Lung (tissue), 12 donors: ENCODE data around the gene PAM. TPM values are rescaled to one million over a fixed set of nuclear protein-coding genes. Genes with fewer than 3 reads are reported as not detected.

Experiments used
- ATAC-seq: fragments of 200-7000 bp; cut with Tn5 transposase; one replicate; pipeline ENCODE4 v1.9.1; 2020; ENCODE audit warnings: moderate number of reproducible peaks; ENCODE audit not compliant: insufficient read depth, low FRiP score
- DNase-seq, 3 donors: peaks; one replicate each; pipeline ENCODE4 v3.0.0-alpha.2; 2013 to 2017
- H3K27ac ChIP-seq, 2 donors: one replicate each; pipeline ENCODE4 v1.5.1; 2013; ENCODE audit warnings: mild to moderate bottlenecking in 2 of 2, moderate library complexity in 2 of 2, control low read depth in 1 of 2, inconsistent platforms in 1 of 2, low read depth in 1 of 2, low read length in 1 of 2
- H3K27me3 ChIP-seq, 3 donors: one replicate each; pipeline ENCODE4 v1.5.1; 2013; ENCODE audit warnings: low read length in 2 of 3; ENCODE audit not compliant: control insufficient read depth in 3 of 3, insufficient read depth in 3 of 3
- H3K36me3 ChIP-seq, 4 donors: one replicate each; pipeline ENCODE4 v1.5.1; 2013; ENCODE audit warnings: low read length in 4 of 4, mild to moderate bottlenecking in 1 of 4, moderate library complexity in 1 of 4; ENCODE audit not compliant: control insufficient read depth in 4 of 4, insufficient read depth in 4 of 4
- H3K4me1 ChIP-seq, 5 donors: one replicate each; pipeline ENCODE4 v1.5.1; 2013; ENCODE audit warnings: low read length in 5 of 5, mild to moderate bottlenecking in 2 of 5, moderate library complexity in 1 of 5; ENCODE audit not compliant: control insufficient read depth in 5 of 5, insufficient read depth in 5 of 5
- H3K4me3 ChIP-seq: one replicate; pipeline ENCODE4 v1.5.1; 2013; ENCODE audit warnings: mild to moderate bottlenecking, control low read depth, moderate library complexity
- H3K9ac ChIP-seq, 2 donors: one replicate each; pipeline ENCODE4 v1.5.1; 2013; ENCODE audit warnings: low read length in 2 of 2, control low read depth in 1 of 2; ENCODE audit not compliant: insufficient read depth in 1 of 2
- H3K9me3 ChIP-seq, 4 donors: one replicate each; pipeline ENCODE4 v1.5.1; 2013; ENCODE audit warnings: low read length in 3 of 4, mild to moderate bottlenecking in 1 of 4, moderate library complexity in 1 of 4; ENCODE audit not compliant: control insufficient read depth in 4 of 4, insufficient read depth in 3 of 4
- CTCF ChIP-seq: IDR thresholded peaks from 2 replicates; pipeline ENCODE4 v1.5.1; 2012; ENCODE audit warnings: mild to moderate bottlenecking; ENCODE audit errors: control extremely low read depth, extremely low read depth
- WGBS, 2 donors: extraction: QIAGEN DNeasy Blood & Tissue Kit; methylation state at CpG; one replicate each; pipeline ENCODE4 v1.1.7; 2013; 5-methylcytosine and 5-hydroxymethylcytosine counted together
- polyA plus RNA-seq, 2 donors: library from polyadenylated mRNA; stranded (reverse); fragments of 200-250 nt; gene quantifications; one replicate each; pipeline ENCODE4 v1.2.1, GENCODE V29; 2013
- total RNA-seq, 2 donors: library from RNA; depleted of rRNA in 1 of 2; stranded (reverse); fragments of >200 nt in 1 of 2; gene quantifications; one replicate each; pipeline ENCODE4 v1.2.1, GENCODE V29; 2014 to 2021
- donor health status: control.
- donor health status: control.
- donor health status: Bipolar disorder and iron deficiency.
- donor health status: healthy.
- donor health status: DM: yes; HTN: yes; CAD: no.

Gene PAM
- total and polyA plus RNA-seq, 4 donors, result 117 to 248 (median 151) TPM

DNA sequence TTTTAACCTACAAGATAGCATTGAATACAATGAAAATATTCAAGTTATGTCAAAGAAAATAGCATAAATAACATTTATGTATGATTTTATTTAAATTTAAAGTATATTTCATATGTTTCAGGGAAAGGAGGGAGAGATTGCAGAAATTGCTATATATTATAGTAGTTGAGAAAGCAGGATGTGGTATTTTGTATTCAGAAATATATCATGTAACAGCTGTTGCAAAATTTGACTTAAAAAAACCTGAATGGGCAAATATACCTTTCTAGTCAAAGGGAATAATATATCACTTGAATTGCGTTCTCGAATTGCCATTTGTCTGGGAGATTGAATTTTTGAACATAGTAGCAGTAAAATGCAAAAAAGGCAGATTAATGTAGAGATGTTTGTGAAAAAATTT is 80.6 kb downstream of the PAM start:
- no peaks in the 10 kb centered on the region for H3K9me3 ChIP-seq
- no peak overlapping the region for H3K27ac ChIP-seq
- H3K4me1 ChIP-seq, result peaks cover 0 to 12% (median 0%) of the 10 kb centered on the region in 5 donors
- H3K36me3 ChIP-seq, result no peaks in the 10 kb centered on the region
- H3K27me3 ChIP-seq, result no peaks in the 10 kb centered on the region
- ATAC-seq (no peak), DNase-seq (no peak)
- H3K9ac ChIP-seq, result no peak overlapping the region
- 28 to 65% methylated on average over 2 of the region's 2 CpGs for WGBS, 2 donors
- no peak for TF ChIP-seq CTCF
- H3K4me3 ChIP-seq, result no peak overlapping the region

GRCh38 chr5:102841021-102841420 is 85.9 kb downstream of the PAM start:
- H3K27ac ChIP-seq, result no peak overlapping the region
- no peak for ATAC-seq

GRCh38 chr5:102843997-102844396 is 88.9 kb downstream of the PAM start:
- H3K36me3 ChIP-seq, result peaks cover 0 to 3% (median 0%) of the 10 kb centered on the region in 4 donors
- WGBS, 2 donors, result 96 to 99% methylated on average over 1 of the region's 1 CpG
- DNase-seq, result no peak
- no peak overlapping the region for H3K27ac ChIP-seq
- H3K4me3 ChIP-seq, result no peak overlapping the region
- H3K27me3 ChIP-seq, result no peaks in the 10 kb centered on the region
- H3K9ac ChIP-seq, result no peak overlapping the region
- no peaks in the 10 kb centered on the region for H3K9me3 ChIP-seq
- ATAC-seq, result no peak
- peaks cover 0 to 5% (median 0%) of the 10 kb centered on the region in 5 donors for H3K4me1 ChIP-seq
- TF ChIP-seq CTCF, result no peak

More at GRCh38 chr5:102841021-102841420, 85.9 kb downstream of the PAM start:
- H3K4me1 ChIP-seq, result peaks cover 0 to 10% (median 0%) of the 10 kb centered on the region in 5 donors
- H3K9ac ChIP-seq, result no peak overlapping the region
- no peaks in the 10 kb centered on the region for H3K36me3 ChIP-seq
- no peak overlapping the region for H3K4me3 ChIP-seq
- H3K9me3 ChIP-seq, result no peaks in the 10 kb centered on the region
- no peak for DNase-seq
- no peak for TF ChIP-seq CTCF
- H3K27me3 ChIP-seq, result no peaks in the 10 kb centered on the region

DNA sequence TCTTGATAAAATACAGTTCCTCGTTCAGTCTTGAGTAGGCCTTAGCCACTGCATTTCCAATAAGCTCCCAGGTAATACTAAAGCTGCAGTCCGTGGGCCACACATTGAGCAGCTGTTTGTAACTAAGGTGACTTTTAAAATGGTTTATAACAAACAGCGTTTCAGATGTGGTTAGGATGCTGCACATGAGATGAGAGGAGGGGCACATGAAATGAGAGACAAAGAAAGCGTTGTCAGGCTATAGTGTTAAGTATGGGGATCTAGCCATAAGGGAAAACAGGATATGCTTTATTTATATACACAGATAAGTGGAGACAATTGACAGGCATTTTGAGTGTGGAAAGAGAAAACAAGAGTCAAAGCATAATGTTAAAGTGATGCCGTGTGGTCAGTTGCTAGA is 89.9 kb downstream of the PAM start:
- Histone ChIP-seq H3K4me3 (no peak overlapping the region), H3K4me1 (peaks cover 0 to 5% (median 0%) of the 10 kb centered on the region in 5 donors), H3K36me3 (peaks cover 0 to 3% (median 0%) of the 10 kb centered on the region in 4 donors), H3K27me3 (no peaks in the 10 kb centered on the region), H3K27ac (no peak overlapping the region), H3K9ac (no peak overlapping the region), H3K9me3 (no peaks in the 10 kb centered on the region)
- TF ChIP-seq CTCF, result no peak
- ATAC-seq (no peak), DNase-seq (peak in 2 of 3 donors; percentile 28 to 34)
- WGBS, 2 donors, result 61 to 68% methylated on average over 5 of the region's 5 CpGs
